GM04504 (cell line): ENCODE data around the gene NDUFB11.

ENCODE experiments used
- DNase-seq: peaks from one replicate; pipeline ENCODE4 v3.0.0-alpha.2; 2012; ENCODE audit warnings: low read depth

NDUFB11 gene

DNA sequence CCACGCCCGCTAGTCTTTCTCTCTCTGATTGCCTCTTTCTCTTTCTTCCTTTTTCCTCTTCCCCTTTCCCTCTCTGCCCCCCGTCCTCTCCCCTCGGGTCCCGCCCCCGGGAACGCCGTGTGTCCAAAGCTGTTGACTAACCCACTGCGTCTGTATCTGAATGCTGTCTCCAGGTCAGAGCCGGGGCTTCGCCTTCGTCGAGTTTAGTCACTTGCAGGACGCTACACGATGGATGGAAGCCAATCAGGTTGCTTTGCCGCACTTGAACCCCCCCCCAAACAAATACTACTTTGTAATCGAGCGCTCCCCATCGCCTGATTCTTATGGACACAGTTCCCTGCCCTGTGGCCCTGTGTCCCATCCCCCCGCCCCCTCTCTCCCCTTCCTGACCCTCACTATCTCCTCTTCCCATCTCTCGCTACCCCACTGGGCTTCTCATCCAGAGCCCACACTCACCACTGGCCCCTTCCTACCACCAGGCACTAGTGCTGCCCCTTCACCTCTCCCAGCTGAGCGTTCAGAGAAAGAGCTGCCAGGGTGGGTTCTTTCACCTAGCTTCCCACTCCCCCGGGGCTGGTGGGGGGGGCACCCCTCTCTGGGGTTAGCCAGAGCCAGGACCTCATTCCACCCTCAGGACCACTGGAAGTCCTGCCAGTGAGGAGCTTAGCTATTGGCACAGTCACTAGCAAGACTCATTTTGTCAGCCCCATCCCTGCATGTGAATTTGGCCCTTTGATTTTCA lies 30.5 kb upstream of the NDUFB11 start:
- DNase-seq = no peak

DNA sequence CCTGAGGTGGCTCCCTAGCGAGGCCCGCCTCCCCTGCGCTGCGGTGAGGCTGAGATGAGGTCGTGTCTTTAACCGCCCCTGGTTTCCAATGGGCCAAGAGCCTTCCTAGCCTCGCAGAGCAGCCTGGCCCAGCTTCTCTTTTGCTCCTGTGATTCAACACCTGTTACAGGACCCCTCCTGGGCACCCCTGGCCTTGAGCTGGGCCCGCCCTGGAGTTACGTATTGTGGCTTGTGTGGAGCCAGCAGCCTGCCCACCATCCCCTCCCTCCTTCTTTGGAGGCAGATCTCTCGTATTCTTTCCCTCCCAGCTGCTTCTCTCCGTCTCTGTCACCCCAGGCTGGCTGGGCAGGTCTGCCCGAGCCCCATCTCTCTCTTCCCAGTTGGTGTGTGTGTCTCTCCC lies 29.9 kb upstream of the NDUFB11 start:
- no peak for DNase-seq

GRCh38 chrX:47172971-47173792 lies 28.7 kb upstream of the NDUFB11 start:
- no peak for DNase-seq

- DNase-seq = no peak
These were observed 28.0 kb upstream of the NDUFB11 start for GRCh38 chrX:47172549-47172948.

GRCh38 chrX:47171996-47172395 lies 27.5 kb upstream of the NDUFB11 start:
- DNase-seq = no peak

- DNase-seq = no peak
These were observed 26.6 kb upstream of the NDUFB11 start for GRCh38 chrX:47170861-47171692.

DNA sequence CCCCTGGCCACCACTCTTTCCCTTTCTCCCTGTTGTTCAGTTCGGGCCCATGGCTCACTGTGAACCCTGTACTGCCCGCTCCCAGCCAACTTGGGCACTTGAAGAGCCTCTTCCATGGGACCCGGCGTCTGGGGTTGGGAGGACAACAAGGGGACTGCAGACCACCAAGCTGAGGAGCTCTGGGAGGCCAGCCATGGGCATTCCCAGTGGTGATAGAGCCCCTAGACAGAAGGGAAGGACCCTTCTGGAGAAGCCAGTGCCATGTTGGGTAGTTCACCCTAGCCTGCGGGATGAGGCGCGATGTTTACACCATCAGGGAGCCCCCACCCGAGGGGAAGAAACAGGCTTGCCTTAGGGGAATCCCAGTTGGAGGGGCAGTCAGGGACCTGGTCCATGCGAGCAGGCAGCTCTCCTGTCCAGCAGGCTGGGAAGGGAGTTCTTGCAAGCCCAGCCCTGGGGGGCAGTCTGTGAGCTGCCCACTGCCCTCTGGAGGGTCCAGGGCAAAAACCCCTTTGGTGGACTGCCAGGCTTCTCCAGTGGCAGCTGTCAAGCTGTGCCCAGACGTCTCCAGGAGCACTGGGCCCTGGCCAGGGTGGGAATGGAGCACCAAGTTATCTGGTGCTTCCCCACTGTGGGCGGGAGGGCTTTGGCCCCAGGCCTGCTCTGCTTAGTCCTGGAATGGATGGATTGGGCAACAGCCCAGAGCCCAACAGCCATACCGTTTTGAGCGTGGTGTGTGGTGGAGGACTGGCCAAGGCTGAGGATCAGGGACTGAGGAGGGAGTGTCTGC lies 25.4 kb upstream of the NDUFB11 start:
- no peak for DNase-seq

- DNase-seq = no peak
These were observed 24.8 kb upstream of the NDUFB11 start for GRCh38 chrX:47169273-47169672.

- DNase-seq = no peak
These were observed 24.1 kb upstream of the NDUFB11 start for GRCh38 chrX:47168495-47169073.

DNA sequence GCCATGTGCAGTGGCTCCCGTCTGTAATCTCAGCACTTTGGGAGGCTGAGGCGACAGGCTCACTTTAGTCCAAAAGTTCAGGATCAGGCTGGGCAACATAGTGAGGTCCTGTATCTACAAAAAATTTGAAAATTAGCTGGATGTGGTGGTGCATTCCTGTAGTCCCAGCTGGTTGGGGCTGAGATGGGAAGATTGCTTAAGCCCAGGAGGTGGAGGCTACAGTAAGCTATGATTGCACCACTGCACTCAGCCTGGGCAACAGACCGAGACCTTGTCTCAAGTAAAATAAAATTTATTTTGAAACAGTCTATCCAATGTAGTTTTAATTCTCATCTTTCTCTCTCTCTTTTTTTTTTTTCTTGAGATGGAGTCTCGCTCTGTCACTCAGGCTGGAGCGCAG lies 21.6 kb upstream of the NDUFB11 start:
- no peak for DNase-seq

- no peak for DNase-seq
These were observed 19.9 kb upstream of the NDUFB11 start for GRCh38 chrX:47164420-47164819.

- DNase-seq = no peak
These were observed 18.6 kb upstream of the NDUFB11 start for GRCh38 chrX:47162927-47163583.

DNA sequence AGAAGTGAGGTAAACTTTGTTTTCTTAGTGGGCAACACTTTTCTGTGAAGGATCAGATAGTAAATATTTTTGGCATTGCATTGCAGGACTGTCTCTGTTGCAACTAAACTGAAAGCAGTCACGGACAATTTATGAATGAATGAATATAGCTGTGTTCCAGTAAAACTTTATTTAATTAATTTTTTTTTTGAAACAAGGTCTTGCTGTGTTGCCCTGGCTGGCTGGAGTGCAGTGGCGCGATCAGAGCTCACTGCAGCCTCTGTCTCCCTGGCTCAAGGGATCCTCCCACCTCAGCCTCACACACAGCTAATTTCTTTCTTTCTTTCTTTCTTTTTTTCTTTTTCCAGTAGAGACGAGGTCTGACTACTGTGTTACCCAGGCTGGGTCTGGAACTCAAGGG lies 16.3 kb upstream of the NDUFB11 start:
- no peak for DNase-seq

DNA sequence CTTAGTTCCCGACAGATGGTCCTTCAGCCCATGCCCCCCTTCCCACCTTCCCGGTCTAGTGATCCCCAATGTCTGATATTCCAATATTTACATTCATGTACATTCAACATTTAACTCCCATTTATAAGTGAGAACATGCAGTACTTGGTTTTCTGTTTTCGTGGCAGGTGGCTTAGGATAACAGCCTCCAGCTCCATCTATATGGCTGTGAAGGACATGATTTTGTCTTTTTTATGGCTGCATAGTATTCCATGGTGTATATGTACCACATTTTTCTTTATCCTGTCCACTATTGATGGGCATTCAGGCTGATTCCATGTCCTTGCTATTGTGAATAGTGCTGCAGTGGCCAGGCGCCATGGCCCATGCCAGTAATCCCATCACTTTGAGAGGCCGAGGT lies 14.3 kb upstream of the NDUFB11 start:
- DNase-seq = no peak

GRCh38 chrX:47158131-47158530 lies 13.6 kb upstream of the NDUFB11 start:
- no peak for DNase-seq

DNA sequence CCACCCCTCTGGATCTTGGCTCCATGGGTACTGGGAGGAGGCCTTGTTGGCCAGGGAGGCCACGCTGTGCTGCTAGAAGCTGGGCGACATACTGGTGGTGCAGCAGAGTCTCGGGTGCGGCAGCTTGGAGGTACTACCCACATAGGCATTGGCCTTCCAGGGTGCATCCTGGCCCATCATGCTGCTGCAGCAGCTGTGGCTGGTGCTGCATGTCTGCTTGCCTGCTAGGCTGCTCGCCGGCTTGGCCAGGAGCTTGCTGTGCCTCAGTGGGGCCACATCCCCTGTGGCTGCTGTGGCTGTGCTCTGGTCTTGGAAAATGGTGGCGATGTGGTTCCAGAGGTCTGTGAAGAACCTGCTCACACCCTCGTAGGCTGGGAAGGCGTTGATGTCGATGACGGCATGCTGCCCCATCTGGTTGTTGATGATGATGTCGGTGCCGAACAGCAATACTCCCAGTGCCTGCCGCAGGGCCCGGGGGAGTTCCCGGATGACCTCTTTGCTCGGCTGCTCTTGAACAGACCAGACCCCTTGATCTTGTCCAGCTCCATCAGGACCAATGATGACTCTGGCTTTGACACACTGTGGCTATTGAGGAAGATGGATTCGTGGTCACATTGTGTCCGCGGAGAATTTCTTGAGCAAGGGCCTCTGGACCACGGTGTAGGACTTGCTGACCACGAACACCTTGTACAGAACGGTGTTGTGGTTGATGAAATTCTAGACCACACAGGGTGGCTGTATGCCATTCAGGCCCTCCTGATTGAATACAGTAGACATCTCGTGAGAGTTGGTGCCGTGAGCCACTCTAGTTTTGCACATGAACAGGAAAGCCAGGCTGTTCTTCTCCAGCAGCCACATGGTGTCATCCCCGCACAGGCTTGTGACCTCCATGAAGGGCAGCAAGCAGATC lies 12.4 kb upstream of the NDUFB11 start:
- no peak for DNase-seq

- DNase-seq = no peak
These were observed 6.9 kb upstream of the NDUFB11 start for GRCh38 chrX:47151435-47151834.

DNA sequence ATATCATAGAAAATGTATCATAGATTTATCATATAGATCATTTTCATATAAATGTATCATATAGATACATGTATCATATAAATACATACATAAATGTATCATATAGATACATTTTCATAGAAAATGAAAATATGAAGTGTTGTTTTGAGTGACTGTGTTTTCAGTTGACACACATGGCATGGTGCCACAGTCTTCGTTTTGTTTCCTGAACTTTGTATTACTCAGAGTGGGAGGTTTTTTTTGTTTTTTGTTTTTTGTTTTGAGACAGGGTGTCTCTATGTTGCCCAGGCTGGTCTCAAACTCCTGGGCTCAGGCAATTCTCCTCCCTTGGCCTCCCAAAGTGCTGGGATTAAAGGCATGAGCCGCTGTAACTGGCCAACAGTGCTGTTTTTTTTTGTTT lies 4.4 kb upstream of the NDUFB11 start:
- no peak for DNase-seq

GRCh38 chrX:47146936-47147859 lies 2.7 kb upstream of the NDUFB11 start:
- DNase-seq = no peak
